RWPE2 (cell line): ENCODE measurements around the gene ACOT13.
"Not testable (repeated sequence)": the region's sequence is repeated elsewhere in the genome, so short reads cannot be mapped to it uniquely, and the experiment has no call there.

ENCODE experiments used
- ATAC-seq: fragments of 200-7000 bp; cut with Tn5 transposase; 3 replicates; pipeline ENCODE4 v1.9.1; 2021; ENCODE audit warnings: low read depth
- DNase-seq: peaks from one replicate; pipeline ENCODE4 v3.0.0-alpha.2; 2020; ENCODE audit warnings: low spot score
- H3K27ac ChIP-seq: fragments of 450-650 bp; 2 replicates; pipeline ENCODE4 v1.5.1; 2017; ENCODE audit warnings: mild to moderate bottlenecking; ENCODE audit not compliant: poor library complexity, severe bottlenecking
- H3K27me3 ChIP-seq: fragments of 250-450 bp; sonication (Bioruptor Pico); 2 replicates; pipeline ENCODE4 v1.5.1; 2021; ENCODE audit warnings: mild to moderate bottlenecking, moderate library complexity; ENCODE audit not compliant: insufficient read depth, poor library complexity, severe bottlenecking
- H3K36me3 ChIP-seq: fragments of 250-450 bp; sonication (Bioruptor Pico); 2 replicates; pipeline ENCODE4 v1.5.1; 2020; ENCODE audit warnings: low read depth, mild to moderate bottlenecking, moderate library complexity
- H3K4me1 ChIP-seq: fragments of 250-450 bp; sonication (Bioruptor Pico); 2 replicates; pipeline ENCODE4 v1.5.1; 2021; ENCODE audit warnings: mild to moderate bottlenecking, moderate library complexity; ENCODE audit not compliant: insufficient read depth, poor library complexity, severe bottlenecking
- H3K4me3 ChIP-seq: fragments of 250-450 bp; sonication (Bioruptor Pico); 2 replicates; pipeline ENCODE4 v1.5.1; 2021; ENCODE audit warnings: mild to moderate bottlenecking, moderate library complexity; ENCODE audit not compliant: severe bottlenecking
- H3K9me3 ChIP-seq: fragments of 250-450 bp; sonication (Bioruptor Pico); 2 replicates; pipeline ENCODE4 v1.5.1; 2021; ENCODE audit warnings: mild to moderate bottlenecking, moderate library complexity; ENCODE audit not compliant: severe bottlenecking
- TF ChIP-seq, protein P1 (sequence below): fragments of 450-650 bp; IDR thresholded peaks from one replicate; pipeline ENCODE4 v1.5.1; 2017; ENCODE audit warnings: mild to moderate bottlenecking, moderate library complexity; ENCODE audit not compliant: poor library complexity, severe bottlenecking

The ACOT13 gene

DNA sequence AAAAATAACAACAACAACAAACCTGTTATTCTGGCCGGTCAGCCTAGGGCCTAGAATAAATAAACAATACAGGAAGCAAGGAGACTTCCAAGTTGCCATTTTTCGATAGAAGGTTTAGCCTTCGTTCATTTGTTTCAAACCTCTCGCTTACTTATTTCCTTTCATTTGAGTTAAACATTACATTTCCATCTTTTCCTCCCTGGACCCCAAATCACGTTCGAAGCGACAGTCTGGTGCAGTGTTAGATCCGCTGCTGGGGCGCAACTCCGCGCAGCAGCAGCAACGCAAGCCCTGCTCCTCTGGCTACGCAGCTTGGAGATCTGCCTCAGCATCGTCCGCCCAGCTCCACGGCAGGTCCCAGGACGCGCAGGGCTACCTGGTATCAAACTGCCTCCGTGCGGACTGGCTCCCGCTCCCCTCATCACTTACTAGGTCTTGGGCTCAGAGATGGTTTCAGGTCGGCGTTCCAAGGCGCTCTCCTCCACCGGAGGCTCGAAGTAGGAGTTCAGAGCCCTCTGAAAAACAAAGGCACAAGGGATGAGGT lies 708 bp upstream of the ACOT13 start:
- H3K27ac ChIP-seq: peak overlapping the region; percentile 49
- peaks cover 3% of the 10 kb centered on the region for H3K4me1 ChIP-seq
- H3K36me3 ChIP-seq: peaks cover 25% of the 10 kb centered on the region
- TF ChIP-seq, protein P1, sequence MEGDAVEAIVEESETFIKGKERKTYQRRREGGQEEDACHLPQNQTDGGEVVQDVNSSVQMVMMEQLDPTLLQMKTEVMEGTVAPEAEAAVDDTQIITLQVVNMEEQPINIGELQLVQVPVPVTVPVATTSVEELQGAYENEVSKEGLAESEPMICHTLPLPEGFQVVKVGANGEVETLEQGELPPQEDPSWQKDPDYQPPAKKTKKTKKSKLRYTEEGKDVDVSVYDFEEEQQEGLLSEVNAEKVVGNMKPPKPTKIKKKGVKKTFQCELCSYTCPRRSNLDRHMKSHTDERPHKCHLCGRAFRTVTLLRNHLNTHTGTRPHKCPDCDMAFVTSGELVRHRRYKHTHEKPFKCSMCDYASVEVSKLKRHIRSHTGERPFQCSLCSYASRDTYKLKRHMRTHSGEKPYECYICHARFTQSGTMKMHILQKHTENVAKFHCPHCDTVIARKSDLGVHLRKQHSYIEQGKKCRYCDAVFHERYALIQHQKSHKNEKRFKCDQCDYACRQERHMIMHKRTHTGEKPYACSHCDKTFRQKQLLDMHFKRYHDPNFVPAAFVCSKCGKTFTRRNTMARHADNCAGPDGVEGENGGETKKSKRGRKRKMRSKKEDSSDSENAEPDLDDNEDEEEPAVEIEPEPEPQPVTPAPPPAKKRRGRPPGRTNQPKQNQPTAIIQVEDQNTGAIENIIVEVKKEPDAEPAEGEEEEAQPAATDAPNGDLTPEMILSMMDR: no peak
- H3K4me3 ChIP-seq: peak overlapping the region; percentile 67
- peak; percentile 60 for ATAC-seq
- DNase-seq: no peak
- no peaks in the 10 kb centered on the region for H3K27me3 ChIP-seq
- no peaks in the 10 kb centered on the region for H3K9me3 ChIP-seq

DNA sequence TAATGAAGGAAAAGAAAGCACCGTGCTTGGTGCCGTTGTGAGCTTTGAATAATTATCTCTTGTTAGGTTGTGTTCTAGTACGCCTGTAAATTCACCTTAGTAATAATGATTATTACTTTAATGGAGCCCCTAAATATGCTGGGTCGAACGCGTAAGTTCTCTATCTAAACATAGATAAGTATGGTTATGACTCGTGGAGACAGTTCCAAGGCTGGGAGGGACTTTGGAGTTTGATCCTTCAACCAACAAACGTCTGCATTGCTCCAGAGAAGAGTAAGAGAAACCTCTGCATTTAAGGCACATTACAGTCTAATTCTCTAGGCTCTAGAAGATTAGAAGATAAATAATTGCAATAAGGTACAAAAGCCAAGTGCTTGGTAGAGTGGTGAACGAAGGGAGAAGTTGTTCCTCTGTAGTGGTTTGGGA lies 514 bp downstream of the ACOT13 start:
- H3K9me3 ChIP-seq: no peaks in the 10 kb centered on the region
- ATAC-seq: no peak
- H3K27ac ChIP-seq: peak overlapping the region; percentile 49
- TF ChIP-seq, protein P1: no peak
- H3K4me1 ChIP-seq: peaks cover 3% of the 10 kb centered on the region
- no peak for DNase-seq
- H3K4me3 ChIP-seq: peak overlapping the region; percentile 67
- H3K27me3 ChIP-seq: no peaks in the 10 kb centered on the region
- peaks cover 25% of the 10 kb centered on the region for H3K36me3 ChIP-seq

DNA sequence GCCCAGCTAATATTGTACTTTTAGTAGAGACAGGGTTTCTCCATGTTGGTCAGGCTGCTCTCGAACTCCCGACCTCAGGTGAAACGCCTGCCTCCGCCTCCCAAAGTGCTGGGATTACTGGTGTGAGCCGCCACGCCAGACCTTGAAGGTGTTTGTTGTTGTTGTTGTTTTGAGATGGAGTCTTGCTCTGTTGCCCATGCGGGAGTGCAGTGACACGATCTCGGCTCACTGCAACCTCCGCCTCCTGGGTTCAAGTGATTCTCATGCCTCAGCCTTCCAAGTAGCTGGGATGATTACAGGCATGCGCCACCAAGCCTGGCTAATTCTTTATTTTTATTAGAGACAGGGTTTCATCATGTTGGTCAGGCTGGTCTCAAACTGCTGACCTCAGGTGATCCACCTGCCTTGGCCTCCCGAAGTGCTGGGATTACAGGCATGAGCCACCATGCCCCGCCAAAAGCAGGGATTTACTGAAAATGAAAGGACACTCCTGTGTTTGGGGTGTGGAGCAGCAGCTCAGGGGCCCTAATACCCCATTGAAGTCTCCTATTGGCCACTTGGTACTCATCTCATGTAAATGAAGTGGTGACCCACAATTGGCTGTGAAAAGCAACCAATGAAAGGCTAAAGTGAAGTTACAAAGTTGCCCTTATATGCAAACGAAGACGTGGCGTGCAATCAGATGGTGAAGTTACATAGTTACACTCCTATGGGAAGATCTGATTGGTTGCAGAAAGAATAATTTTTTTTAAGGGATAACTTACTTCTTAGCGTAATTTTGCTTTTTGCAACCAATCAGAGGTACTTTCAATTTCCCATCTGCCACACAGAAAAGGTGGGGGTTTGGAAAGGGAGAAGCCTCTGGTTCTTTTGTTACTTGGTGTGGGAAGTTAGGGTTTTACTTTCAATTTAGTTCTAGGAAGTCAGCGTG lies 1.5 kb downstream of the ACOT13 start:
- H3K9me3 ChIP-seq, H3K4me1 ChIP-seq, ATAC-seq, H3K4me3 ChIP-seq, H3K27ac ChIP-seq, DNase-seq, H3K27me3 ChIP-seq: not testable (repeated sequence)
- peaks cover 20% of the 10 kb centered on the region for H3K36me3 ChIP-seq

DNA sequence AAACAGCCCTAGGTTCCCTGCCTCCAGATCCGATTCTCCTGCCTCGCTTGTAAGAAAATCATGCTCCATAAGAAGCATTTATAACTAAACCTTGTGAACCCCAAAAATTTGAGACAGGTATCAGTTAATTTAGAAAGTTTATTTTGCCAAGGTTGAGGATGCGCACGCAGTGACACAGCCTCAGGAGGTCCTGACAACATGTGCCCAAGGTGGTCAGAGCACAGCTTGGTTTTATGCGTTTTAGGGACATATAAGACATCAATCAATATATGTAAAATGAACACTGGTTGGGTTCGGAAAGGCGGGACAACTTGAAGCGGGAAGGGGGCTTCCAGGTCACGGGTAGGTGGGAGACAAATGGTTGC lies 2.1 kb downstream of the ACOT13 start:
- H3K4me1 ChIP-seq: peaks cover 3% of the 10 kb centered on the region
- H3K27me3 ChIP-seq: no peaks in the 10 kb centered on the region
- no peak overlapping the region for H3K27ac ChIP-seq
- H3K4me3 ChIP-seq: no peak overlapping the region
- ATAC-seq (no peak), DNase-seq (no peak)
- TF ChIP-seq, protein P1: no peak
- H3K36me3 ChIP-seq: peaks cover 14% of the 10 kb centered on the region
- peaks cover 10% of the 10 kb centered on the region for H3K9me3 ChIP-seq

DNA sequence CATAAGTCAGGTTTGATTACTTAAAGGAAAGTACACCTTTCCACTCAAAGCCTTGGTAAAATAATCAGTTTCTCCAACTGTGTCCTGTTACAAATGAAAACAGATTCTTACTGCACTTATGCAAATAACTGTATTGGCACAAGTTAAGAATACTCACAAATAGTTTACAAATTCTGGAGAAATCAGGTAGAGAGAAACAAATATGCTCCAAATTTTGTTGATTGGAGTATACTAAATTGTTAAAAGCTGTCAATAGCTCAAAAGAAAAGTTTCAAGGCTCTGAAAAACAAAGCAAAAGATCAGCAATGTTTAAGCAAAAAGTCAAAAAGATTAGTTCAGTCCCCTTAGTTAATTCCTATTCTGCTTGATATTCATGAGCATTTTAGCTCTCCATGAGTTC lies 3.6 kb downstream of the ACOT13 start:
- H3K36me3 ChIP-seq, DNase-seq, H3K4me3 ChIP-seq, H3K27me3 ChIP-seq, H3K27ac ChIP-seq, H3K4me1 ChIP-seq, ATAC-seq: not testable (repeated sequence)
- H3K9me3 ChIP-seq: peaks cover 16% of the 10 kb centered on the region

DNA sequence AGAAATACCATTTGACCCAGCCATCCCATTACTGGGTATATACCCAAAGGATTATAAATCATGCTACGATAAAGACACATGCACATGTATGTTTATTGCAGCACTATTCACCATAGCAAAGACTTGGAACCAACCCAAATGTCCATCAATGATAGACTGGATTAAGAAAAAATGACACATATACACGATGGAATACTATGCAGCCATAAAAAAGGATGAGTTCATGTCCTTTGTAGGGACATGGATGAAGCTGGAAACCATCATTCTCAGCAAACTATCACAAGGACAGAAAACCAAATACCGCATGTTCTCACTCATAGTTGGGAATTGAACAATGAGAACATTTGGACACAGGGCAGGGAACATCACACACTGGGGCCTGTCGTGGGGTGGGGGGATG lies 4.2 kb downstream of the ACOT13 start:
- H3K36me3 ChIP-seq, H3K4me1 ChIP-seq, H3K27ac ChIP-seq, H3K4me3 ChIP-seq, H3K27me3 ChIP-seq, ATAC-seq, DNase-seq: not testable (repeated sequence)
- peaks cover 16% of the 10 kb centered on the region for H3K9me3 ChIP-seq
